Measurements from ENCODE around the gene EIF3L. TPM values are rescaled to one million over a fixed set of nuclear protein-coding genes. Genes with fewer than 3 reads are reported as not detected.

The EIF3L gene
- total RNA-seq, 1 experiment from 2014 or later = 218 TPM

DNA sequence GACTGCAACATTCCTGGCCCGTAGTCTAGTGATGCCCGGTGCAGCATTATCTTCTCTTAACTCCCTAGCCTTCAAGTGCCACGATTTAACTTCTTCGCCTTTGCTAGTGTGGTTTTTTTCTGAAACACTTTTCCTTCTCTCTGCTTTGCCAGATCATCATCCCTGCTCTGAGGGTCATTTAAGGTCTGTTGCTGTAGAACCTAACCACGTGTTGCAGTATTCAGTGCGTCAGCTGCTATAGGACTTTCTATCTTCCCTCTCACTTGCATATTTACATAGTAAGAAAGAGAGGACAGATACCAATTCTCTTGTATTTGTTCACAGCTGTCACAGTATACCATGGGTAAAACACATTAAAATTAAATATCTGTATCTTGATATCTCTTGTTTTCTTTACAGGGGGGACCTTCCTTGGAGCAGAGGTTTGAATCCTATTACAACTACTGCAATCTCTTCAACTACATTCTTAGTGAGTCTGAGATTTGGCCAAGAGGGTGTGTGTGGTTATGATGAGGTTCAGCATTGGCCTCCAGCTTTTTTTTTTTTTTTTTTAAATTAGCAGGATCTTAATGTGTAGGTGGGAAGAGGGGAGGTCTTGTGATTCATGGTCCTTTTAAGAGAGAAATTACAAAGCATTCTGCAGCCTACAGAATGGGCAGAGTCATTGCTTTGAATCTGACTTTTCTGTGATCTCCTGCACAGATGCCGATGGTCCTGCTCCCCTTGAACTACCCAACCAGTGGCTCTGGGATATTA is 13.5 kb downstream of the EIF3L start:
- POLR2A ChIA-PET (ENCODE audit: unreplicated experiment) = no interaction called here
- ATAC-seq = no peak
- Histone ChIP-seq H3K79me2 (ENCODE audit: low read length) (0 out of 2 replicates have a peak, but pooled peaks cover 5% of the 10 kb centered on the region), H4K20me1 (ENCODE audit: low read length) (no peaks in the 10 kb centered on the region), H3K9me3 (ENCODE audit: low read length) (no peaks in the 10 kb centered on the region), H3K27ac (ENCODE audit: low read length) (no peak overlapping the region), H3K4me2 (ENCODE audit: low read length) (no peak overlapping the region), H3K9ac (ENCODE audit: low read length) (no peak overlapping the region), H3K9me2 (replicated peaks; ENCODE audit: low read length) (no peaks in the 10 kb centered on the region), H3K36me3 (ENCODE audit: low read depth, low read length) (peaks cover 54% of the 10 kb centered on the region), H3K4me1 (ENCODE audit: insufficient read depth, low read length) (no peaks in the 10 kb centered on the region), H3K27me3 (ENCODE audit: low read length) (no peaks in the 10 kb centered on the region), H3K4me3 (ENCODE audit: low read length) (no peak overlapping the region), H2AFZ (ENCODE audit: low read length) (no peak overlapping the region), H3F3A (ENCODE audit: low read length, unreplicated experiment) (no peaks in the 10 kb centered on the region)
- no TSS peak for BruUV-seq (replicated peaks)
- intact Hi-C loops (cut with micrococcal nuclease) = loop anchor here (1.0 kb wide), 1 partner anchor 45 kb away; no protein-coding TSS in a partner anchor
- TF ChIP-seq EZH2phosphoT487 (IDR thresholded peaks at IDR 0.05; ENCODE audit: borderline replicate concordance, low read length) (no peak), EZH2 (IDR thresholded peaks at IDR 0.05; ENCODE audit: low read length, unreplicated experiment) (no peak)
- TF ChIP-seq, protein P1, sequence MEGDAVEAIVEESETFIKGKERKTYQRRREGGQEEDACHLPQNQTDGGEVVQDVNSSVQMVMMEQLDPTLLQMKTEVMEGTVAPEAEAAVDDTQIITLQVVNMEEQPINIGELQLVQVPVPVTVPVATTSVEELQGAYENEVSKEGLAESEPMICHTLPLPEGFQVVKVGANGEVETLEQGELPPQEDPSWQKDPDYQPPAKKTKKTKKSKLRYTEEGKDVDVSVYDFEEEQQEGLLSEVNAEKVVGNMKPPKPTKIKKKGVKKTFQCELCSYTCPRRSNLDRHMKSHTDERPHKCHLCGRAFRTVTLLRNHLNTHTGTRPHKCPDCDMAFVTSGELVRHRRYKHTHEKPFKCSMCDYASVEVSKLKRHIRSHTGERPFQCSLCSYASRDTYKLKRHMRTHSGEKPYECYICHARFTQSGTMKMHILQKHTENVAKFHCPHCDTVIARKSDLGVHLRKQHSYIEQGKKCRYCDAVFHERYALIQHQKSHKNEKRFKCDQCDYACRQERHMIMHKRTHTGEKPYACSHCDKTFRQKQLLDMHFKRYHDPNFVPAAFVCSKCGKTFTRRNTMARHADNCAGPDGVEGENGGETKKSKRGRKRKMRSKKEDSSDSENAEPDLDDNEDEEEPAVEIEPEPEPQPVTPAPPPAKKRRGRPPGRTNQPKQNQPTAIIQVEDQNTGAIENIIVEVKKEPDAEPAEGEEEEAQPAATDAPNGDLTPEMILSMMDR (conservative IDR thresholded peaks at IDR 0.05; ENCODE audit: low read depth, low read length) = no peak
- no peak for DNase-seq
- CTCF ChIA-PET = interaction anchor here (0.5 to 1.0 kb wide), 5 partner anchors 13 to 168 kb away, joined by 3 to 5 read pairs (median 4); partner anchors contain the start of gene ANKRD54

DNA sequence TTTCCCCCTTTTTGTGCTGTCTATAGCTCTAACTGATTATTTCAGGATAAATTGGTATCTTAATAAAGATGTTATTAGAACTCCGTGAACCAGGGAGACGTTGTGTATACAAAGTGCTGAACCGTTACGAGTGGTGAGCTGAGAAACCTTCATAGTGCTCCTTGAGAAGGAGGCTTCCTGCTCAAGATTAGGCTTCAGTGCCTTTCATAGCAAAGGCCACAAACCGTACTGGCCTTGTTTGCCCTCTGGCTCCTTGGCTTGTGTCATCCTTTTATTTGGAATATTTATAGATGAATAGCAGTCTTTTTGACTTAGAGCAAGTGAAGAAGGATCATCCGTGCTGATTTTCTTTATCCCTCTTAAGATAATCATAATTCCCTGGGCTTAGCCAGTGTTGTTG is 16.3 kb downstream of the EIF3L start:
- H3K27me3 ChIP-seq (ENCODE audit: low read length) = no peaks in the 10 kb centered on the region
- no peak overlapping the region for H3K27ac ChIP-seq (ENCODE audit: low read length)
- H3K36me3 ChIP-seq (ENCODE audit: low read depth, low read length) = peaks cover 53% of the 10 kb centered on the region
- CTCF ChIA-PET = interaction anchor here (0.7 kb wide), 1 partner anchor 39 kb away, joined by 3 read pairs; no protein-coding TSS in a partner anchor
- H4K20me1 ChIP-seq (ENCODE audit: low read length) = no peaks in the 10 kb centered on the region
- H2AFZ ChIP-seq (ENCODE audit: low read length) = no peak overlapping the region
- no peak overlapping the region for H3K4me3 ChIP-seq (ENCODE audit: low read length)
- H3K79me2 ChIP-seq (ENCODE audit: low read length) = 0 out of 2 replicates have a peak, but pooled peaks cover 5% of the 10 kb centered on the region
- H3K9me2 ChIP-seq (replicated peaks; ENCODE audit: low read length) = no peaks in the 10 kb centered on the region
- POLR2A ChIA-PET (ENCODE audit: unreplicated experiment) = no interaction called here
- no peak for DNase-seq
- H3K4me2 ChIP-seq (ENCODE audit: low read length) = no peak overlapping the region
- H3K9ac ChIP-seq (ENCODE audit: low read length) = no peak overlapping the region
- intact Hi-C loops (cut with micrococcal nuclease) = no loop called here
- no peak for ATAC-seq
- H3K4me1 ChIP-seq (ENCODE audit: insufficient read depth, low read length) = no peaks in the 10 kb centered on the region
- TF ChIP-seq, protein P1 (conservative IDR thresholded peaks at IDR 0.05; ENCODE audit: low read depth, low read length) = no peak
- no peak for TF ChIP-seq EZH2 (IDR thresholded peaks at IDR 0.05; ENCODE audit: low read length, unreplicated experiment)
- TF ChIP-seq EZH2phosphoT487 (IDR thresholded peaks at IDR 0.05; ENCODE audit: borderline replicate concordance, low read length) = no peak
- no TSS peak for BruUV-seq (replicated peaks)
- no peaks in the 10 kb centered on the region for H3F3A ChIP-seq (ENCODE audit: low read length, unreplicated experiment)
- no peaks in the 10 kb centered on the region for H3K9me3 ChIP-seq (ENCODE audit: low read length)

DNA sequence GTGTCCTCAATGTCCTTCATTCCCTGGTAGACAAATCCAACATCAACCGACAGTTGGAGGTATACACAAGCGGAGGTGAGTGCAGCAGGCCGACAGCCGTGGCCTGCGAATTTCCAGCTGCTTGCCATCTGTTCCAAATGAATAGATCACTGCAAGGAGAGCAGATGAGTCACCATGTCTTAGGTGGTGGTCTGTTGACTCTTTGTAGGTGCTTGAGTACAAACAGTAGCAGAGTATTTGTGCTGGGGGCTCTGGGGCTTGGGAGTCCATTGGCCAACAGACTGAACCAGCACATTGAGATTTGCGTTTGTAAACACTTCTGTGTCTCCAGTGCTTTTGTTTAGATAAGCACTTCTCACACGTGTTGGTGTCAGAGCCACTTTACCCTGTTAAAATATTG is 21.1 kb downstream of the EIF3L start:
- Histone ChIP-seq H3F3A (ENCODE audit: low read length, unreplicated experiment) (no peaks in the 10 kb centered on the region), H3K9me2 (replicated peaks; ENCODE audit: low read length) (no peaks in the 10 kb centered on the region), H3K27ac (ENCODE audit: low read length) (no peak overlapping the region), H3K9me3 (ENCODE audit: low read length) (no peaks in the 10 kb centered on the region), H4K20me1 (ENCODE audit: low read length) (no peaks in the 10 kb centered on the region), H3K27me3 (ENCODE audit: low read length) (no peaks in the 10 kb centered on the region), H3K4me3 (ENCODE audit: low read length) (no peak overlapping the region), H3K36me3 (ENCODE audit: low read depth, low read length) (peaks cover 52% of the 10 kb centered on the region), H2AFZ (ENCODE audit: low read length) (no peak overlapping the region), H3K79me2 (ENCODE audit: low read length) (0 out of 2 replicates have a peak, but pooled peaks cover 5% of the 10 kb centered on the region), H3K9ac (ENCODE audit: low read length) (no peak overlapping the region), H3K4me1 (ENCODE audit: insufficient read depth, low read length) (no peaks in the 10 kb centered on the region), H3K4me2 (ENCODE audit: low read length) (no peak overlapping the region)
- CTCF ChIA-PET = no interaction called here
- no TSS peak for BruUV-seq (replicated peaks)
- intact Hi-C loops (cut with micrococcal nuclease) = no loop called here
- POLR2A ChIA-PET (ENCODE audit: unreplicated experiment) = no interaction called here
- DNase-seq (no peak), ATAC-seq (no peak)
- TF ChIP-seq EZH2 (IDR thresholded peaks at IDR 0.05; ENCODE audit: low read length, unreplicated experiment) (no peak), EZH2phosphoT487 (IDR thresholded peaks at IDR 0.05; ENCODE audit: borderline replicate concordance, low read length) (no peak)
- TF ChIP-seq, protein P1 (conservative IDR thresholded peaks at IDR 0.05; ENCODE audit: low read depth, low read length) = no peak

Measured in PC-3 (cell line).